ENCODE results near the gene ADGRF5. TPM values are rescaled to one million over a fixed set of nuclear protein-coding genes. Genes with fewer than 3 reads are reported as not detected.

Gene ADGRF5
- total and polyA plus RNA-seq, 4 experiments from 2014 or later, result not detected

DNA sequence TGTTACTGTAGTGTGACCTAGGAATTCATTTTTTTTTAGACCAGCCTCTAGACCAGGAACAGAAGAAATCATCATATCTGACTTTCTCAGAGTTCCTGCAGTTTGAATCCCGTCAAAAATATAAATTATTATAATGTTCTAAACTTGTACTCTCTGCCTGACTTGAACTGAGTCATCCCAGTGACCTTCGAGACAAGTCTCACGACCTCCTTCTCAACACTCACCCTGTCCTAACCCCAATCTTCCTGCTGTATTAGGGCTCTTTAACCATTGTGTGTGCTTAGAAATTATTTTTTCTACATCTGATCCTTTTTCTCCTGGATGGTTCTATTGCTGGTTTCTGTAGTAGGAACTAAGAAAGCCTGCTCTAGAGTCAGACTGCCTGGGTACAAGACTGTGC, 21.5 kb downstream of the ADGRF5 start:
- DNase-seq, result no peak
- no peaks in the 10 kb centered on the region for H3K9me3 ChIP-seq (ENCODE audit: control insufficient read depth in 1 of 2, low read length in 2 of 2)
- no peaks in the 10 kb centered on the region for H3K4me1 ChIP-seq (ENCODE audit: insufficient read depth, low read length)
- ChIA-PET POLR2A (ENCODE audit: partially characterized antibody) (no interaction called here), CTCF (ENCODE audit: partially characterized antibody) (no interaction called here)
- H3K4me3 ChIP-seq (ENCODE audit: low read length in 2 of 2), result no peak overlapping the region
- Mint-ChIP-seq H3K27ac (no peak overlapping the region), H3K4me3 (no peak overlapping the region), H3K27me3 (peaks cover 6 to 9% of the 10 kb centered on the region in 2 donors), H3K4me1 (no peaks in the 10 kb centered on the region), H3K9me3 (no peaks in the 10 kb centered on the region), H3K36me3 (no peaks in the 10 kb centered on the region)
- H3K36me3 ChIP-seq (ENCODE audit: insufficient read depth, low read length), result no peaks in the 10 kb centered on the region
- intact Hi-C loops (cut with micrococcal nuclease), result no loop called here
- no peak overlapping the region for H3K27ac ChIP-seq (ENCODE audit: low read depth, low read length)
- no peaks in the 10 kb centered on the region for H3K27me3 ChIP-seq (ENCODE audit: insufficient read depth, low read length)

DNA sequence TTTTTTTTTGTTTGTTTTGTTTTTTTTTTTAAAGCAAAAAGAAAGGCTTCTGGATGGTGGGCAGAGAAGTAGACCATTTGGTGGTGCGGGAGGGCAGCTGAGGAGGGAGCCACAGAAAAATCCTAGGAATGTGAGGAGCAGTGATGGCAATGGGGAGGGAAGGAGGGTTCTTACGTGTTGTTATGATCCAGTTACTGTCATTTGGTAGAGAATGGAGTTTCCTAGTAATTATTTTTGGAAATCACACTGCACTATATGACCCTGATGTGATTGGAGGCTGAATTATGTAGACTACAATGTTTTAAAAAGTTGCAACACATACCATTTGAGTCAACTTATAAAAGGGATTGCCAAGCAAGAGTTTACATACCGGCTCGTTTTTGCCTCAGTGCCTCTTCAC, 22.1 kb downstream of the ADGRF5 start:
- POLR2A ChIA-PET (ENCODE audit: partially characterized antibody), result no interaction called here
- Mint-ChIP-seq H3K9me3 (no peaks in the 10 kb centered on the region), H3K36me3 (no peaks in the 10 kb centered on the region), H3K27me3 (peaks cover 6 to 9% of the 10 kb centered on the region in 2 donors), H3K4me1 (no peaks in the 10 kb centered on the region), H3K4me3 (no peak overlapping the region), H3K27ac (no peak overlapping the region)
- CTCF ChIA-PET (ENCODE audit: partially characterized antibody), result no interaction called here
- intact Hi-C loops (cut with micrococcal nuclease), result no loop called here
- Histone ChIP-seq H3K4me1 (ENCODE audit: insufficient read depth, low read length) (no peaks in the 10 kb centered on the region), H3K27ac (ENCODE audit: low read depth, low read length) (no peak overlapping the region), H3K9me3 (ENCODE audit: control insufficient read depth in 1 of 2, low read length in 2 of 2) (no peaks in the 10 kb centered on the region), H3K27me3 (ENCODE audit: insufficient read depth, low read length) (no peaks in the 10 kb centered on the region), H3K36me3 (ENCODE audit: insufficient read depth, low read length) (no peaks in the 10 kb centered on the region), H3K4me3 (ENCODE audit: low read length in 2 of 2) (no peak overlapping the region)
- no peak for DNase-seq

DNA sequence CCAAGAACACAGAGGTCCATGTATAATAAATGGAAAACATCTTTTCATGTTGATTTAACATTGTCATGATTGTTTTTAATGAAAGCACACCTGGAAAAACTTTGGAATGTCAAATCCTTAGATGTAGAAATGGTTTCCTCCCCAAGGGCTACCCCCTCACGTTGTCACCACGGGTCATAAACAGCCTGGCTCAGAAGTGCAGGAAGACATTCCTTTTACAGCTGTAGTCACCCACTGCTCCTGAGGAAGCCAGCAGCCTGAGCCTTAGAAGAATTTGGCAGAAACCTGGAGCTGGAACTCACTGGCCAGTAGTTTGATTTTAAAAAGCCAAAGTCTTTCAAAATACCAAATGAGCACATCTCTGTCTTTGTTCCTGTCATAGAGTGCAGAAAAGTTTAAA, 23.7 kb downstream of the ADGRF5 start:
- Mint-ChIP-seq H3K4me3 (no peak overlapping the region), H3K36me3 (no peaks in the 10 kb centered on the region), H3K4me1 (no peaks in the 10 kb centered on the region), H3K9me3 (no peaks in the 10 kb centered on the region), H3K27me3 (peaks cover 5 to 9% of the 10 kb centered on the region in 2 donors), H3K27ac (no peak overlapping the region)
- H3K4me3 ChIP-seq (ENCODE audit: low read length in 2 of 2), result no peak overlapping the region
- H3K9me3 ChIP-seq (ENCODE audit: control insufficient read depth in 1 of 2, low read length in 2 of 2), result no peaks in the 10 kb centered on the region
- no peak for DNase-seq
- H3K27ac ChIP-seq (ENCODE audit: low read depth, low read length), result no peak overlapping the region
- H3K36me3 ChIP-seq (ENCODE audit: insufficient read depth, low read length), result no peaks in the 10 kb centered on the region
- ChIA-PET POLR2A (ENCODE audit: partially characterized antibody) (no interaction called here), CTCF (ENCODE audit: partially characterized antibody) (no interaction called here)
- no peaks in the 10 kb centered on the region for H3K27me3 ChIP-seq (ENCODE audit: insufficient read depth, low read length)
- H3K4me1 ChIP-seq (ENCODE audit: insufficient read depth, low read length), result no peaks in the 10 kb centered on the region
- intact Hi-C loops (cut with micrococcal nuclease), result no loop called here

DNA sequence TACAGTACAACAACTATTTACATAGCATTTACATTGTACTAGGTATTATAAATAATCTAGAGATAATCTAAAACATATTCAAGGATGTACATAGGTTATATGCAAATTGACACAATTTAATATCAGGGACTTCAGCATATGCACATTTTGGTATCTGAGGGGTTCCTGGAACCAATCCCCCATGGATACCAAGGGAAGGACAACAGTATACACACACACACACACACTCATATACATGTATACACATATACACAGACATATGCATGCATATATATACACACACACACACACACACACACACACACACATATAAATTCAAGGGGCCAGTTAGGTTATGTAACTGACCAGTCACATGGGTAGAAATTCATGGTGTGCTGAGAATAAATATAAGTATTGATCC, 24.9 kb downstream of the ADGRF5 start:
- H3K4me1 Mint-ChIP-seq, result no peaks in the 10 kb centered on the region
- no peaks in the 10 kb centered on the region for H3K4me1 ChIP-seq (ENCODE audit: insufficient read depth, low read length)
- H3K4me3 ChIP-seq (ENCODE audit: low read length in 2 of 2), result no peak overlapping the region
- H3K4me3 Mint-ChIP-seq, result no peak overlapping the region
- no peaks in the 10 kb centered on the region for H3K9me3 Mint-ChIP-seq
- H3K36me3 Mint-ChIP-seq, result no peaks in the 10 kb centered on the region
- no peaks in the 10 kb centered on the region for H3K9me3 ChIP-seq (ENCODE audit: control insufficient read depth in 1 of 2, low read length in 2 of 2)
- no peaks in the 10 kb centered on the region for H3K36me3 ChIP-seq (ENCODE audit: insufficient read depth, low read length)
- ChIA-PET CTCF (ENCODE audit: partially characterized antibody) (no interaction called here), POLR2A (ENCODE audit: partially characterized antibody) (no interaction called here)
- H3K27me3 ChIP-seq (ENCODE audit: insufficient read depth, low read length), result no peaks in the 10 kb centered on the region
- no peak overlapping the region for H3K27ac Mint-ChIP-seq
- no peak overlapping the region for H3K27ac ChIP-seq (ENCODE audit: low read depth, low read length)
- no peak for DNase-seq
- intact Hi-C loops (cut with micrococcal nuclease), result no loop called here
- peaks cover 4 to 5% of the 10 kb centered on the region in 2 donors for H3K27me3 Mint-ChIP-seq

DNA sequence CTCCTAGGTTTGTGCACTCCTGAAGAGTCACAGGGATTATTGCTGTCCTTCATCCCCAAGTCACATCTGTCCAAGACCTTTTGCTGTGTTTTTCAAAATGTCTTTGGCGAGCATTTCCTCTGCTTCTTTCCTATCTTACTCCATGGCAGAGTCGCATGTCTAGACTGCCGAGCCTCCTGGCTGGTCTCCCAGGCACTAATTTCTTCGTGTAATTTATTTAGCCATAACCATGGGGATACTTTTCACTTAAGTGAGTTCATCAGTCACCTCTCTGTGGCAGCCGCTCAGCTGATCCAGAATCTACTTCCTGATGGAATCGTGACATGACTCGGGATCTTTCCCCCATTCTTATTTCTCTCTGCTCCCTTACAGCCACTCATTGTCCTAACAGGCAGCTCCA, 25.8 kb downstream of the ADGRF5 start:
- DNase-seq, result no peak
- no peaks in the 10 kb centered on the region for H3K9me3 Mint-ChIP-seq
- intact Hi-C loops (cut with micrococcal nuclease), result no loop called here
- H3K27me3 Mint-ChIP-seq, result peaks cover 2 to 3% of the 10 kb centered on the region in 2 donors
- no peaks in the 10 kb centered on the region for H3K9me3 ChIP-seq (ENCODE audit: control insufficient read depth in 1 of 2, low read length in 2 of 2)
- ChIA-PET POLR2A (ENCODE audit: partially characterized antibody) (no interaction called here), CTCF (ENCODE audit: partially characterized antibody) (no interaction called here)
- H3K36me3 Mint-ChIP-seq, result no peaks in the 10 kb centered on the region
- no peaks in the 10 kb centered on the region for H3K36me3 ChIP-seq (ENCODE audit: insufficient read depth, low read length)
- no peak overlapping the region for H3K4me3 Mint-ChIP-seq
- H3K27ac Mint-ChIP-seq, result no peak overlapping the region
- H3K27me3 ChIP-seq (ENCODE audit: insufficient read depth, low read length), result no peaks in the 10 kb centered on the region
- no peaks in the 10 kb centered on the region for H3K4me1 Mint-ChIP-seq
- H3K4me1 ChIP-seq (ENCODE audit: insufficient read depth, low read length), result no peaks in the 10 kb centered on the region
- no peak overlapping the region for H3K4me3 ChIP-seq (ENCODE audit: low read length in 2 of 2)
- H3K27ac ChIP-seq (ENCODE audit: low read depth, low read length), result no peak overlapping the region

DNA sequence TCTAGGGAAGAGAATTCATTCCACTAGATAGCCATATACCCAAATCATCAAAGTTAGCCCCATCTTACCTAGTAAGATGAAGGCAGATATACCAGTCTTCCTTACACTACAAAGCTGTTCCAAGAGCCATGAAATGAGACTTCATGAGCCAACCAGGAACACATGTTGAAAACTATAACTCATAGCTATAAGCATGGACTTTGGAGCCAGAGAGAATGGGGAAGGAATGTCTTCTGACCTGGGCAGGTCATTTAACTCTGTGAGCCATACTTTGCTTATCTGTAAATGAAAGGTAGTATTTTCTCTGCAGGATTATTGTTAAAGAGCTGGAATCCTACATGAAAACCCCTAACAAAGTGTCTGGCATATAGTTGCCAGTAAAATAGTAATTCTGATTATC, 27.3 kb downstream of the ADGRF5 start:
- no peaks in the 10 kb centered on the region for H3K36me3 Mint-ChIP-seq
- Histone ChIP-seq H3K36me3 (ENCODE audit: insufficient read depth, low read length) (no peaks in the 10 kb centered on the region), H3K4me3 (ENCODE audit: low read length in 2 of 2) (no peak overlapping the region), H3K27me3 (ENCODE audit: insufficient read depth, low read length) (no peaks in the 10 kb centered on the region), H3K27ac (ENCODE audit: low read depth, low read length) (no peak overlapping the region), H3K4me1 (ENCODE audit: insufficient read depth, low read length) (no peaks in the 10 kb centered on the region), H3K9me3 (ENCODE audit: control insufficient read depth in 1 of 2, low read length in 2 of 2) (no peaks in the 10 kb centered on the region)
- H3K27ac Mint-ChIP-seq, result no peak overlapping the region
- ChIA-PET POLR2A (ENCODE audit: partially characterized antibody) (no interaction called here), CTCF (ENCODE audit: partially characterized antibody) (no interaction called here)
- no peak for DNase-seq
- H3K9me3 Mint-ChIP-seq, result no peaks in the 10 kb centered on the region
- H3K27me3 Mint-ChIP-seq, result peaks cover 2 to 3% of the 10 kb centered on the region in 2 donors
- H3K4me3 Mint-ChIP-seq, result no peak overlapping the region
- no peaks in the 10 kb centered on the region for H3K4me1 Mint-ChIP-seq
- intact Hi-C loops (cut with micrococcal nuclease), result no loop called here

DNA sequence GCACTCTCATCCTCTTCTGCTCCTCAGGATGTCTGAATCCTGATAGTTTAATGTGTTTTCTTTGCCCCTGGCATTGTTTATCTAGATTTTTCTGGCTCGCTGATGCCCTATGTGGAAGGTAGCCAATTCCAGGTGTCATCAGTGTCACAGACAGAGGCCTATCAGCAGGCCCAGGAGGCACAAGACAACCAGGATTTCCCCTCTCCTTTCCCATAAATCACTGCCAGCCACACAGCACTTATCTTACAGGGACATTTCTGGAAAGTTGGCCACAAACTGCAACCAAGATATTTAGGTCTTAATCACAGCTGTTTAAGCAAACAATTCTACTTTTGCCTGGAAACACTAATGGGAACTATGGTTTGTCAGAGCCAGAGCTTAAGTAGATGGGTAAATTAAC, 28.1 kb downstream of the ADGRF5 start:
- intact Hi-C loops (cut with micrococcal nuclease), result no loop called here
- no peaks in the 10 kb centered on the region for H3K27me3 ChIP-seq (ENCODE audit: insufficient read depth, low read length)
- peaks cover 2 to 3% of the 10 kb centered on the region in 2 donors for H3K27me3 Mint-ChIP-seq
- H3K9me3 ChIP-seq (ENCODE audit: control insufficient read depth in 1 of 2, low read length in 2 of 2), result no peaks in the 10 kb centered on the region
- H3K4me1 ChIP-seq (ENCODE audit: insufficient read depth, low read length), result no peaks in the 10 kb centered on the region
- no peaks in the 10 kb centered on the region for H3K36me3 Mint-ChIP-seq
- H3K9me3 Mint-ChIP-seq, result no peaks in the 10 kb centered on the region
- no peak overlapping the region for H3K27ac Mint-ChIP-seq
- CTCF ChIA-PET (ENCODE audit: partially characterized antibody), result no interaction called here
- POLR2A ChIA-PET (ENCODE audit: partially characterized antibody), result no interaction called here
- no peaks in the 10 kb centered on the region for H3K4me1 Mint-ChIP-seq
- DNase-seq, result no peak
- no peaks in the 10 kb centered on the region for H3K36me3 ChIP-seq (ENCODE audit: insufficient read depth, low read length)
- no peak overlapping the region for H3K4me3 ChIP-seq (ENCODE audit: low read length in 2 of 2)
- no peak overlapping the region for H3K27ac ChIP-seq (ENCODE audit: low read depth, low read length)
- no peak overlapping the region for H3K4me3 Mint-ChIP-seq

DNA sequence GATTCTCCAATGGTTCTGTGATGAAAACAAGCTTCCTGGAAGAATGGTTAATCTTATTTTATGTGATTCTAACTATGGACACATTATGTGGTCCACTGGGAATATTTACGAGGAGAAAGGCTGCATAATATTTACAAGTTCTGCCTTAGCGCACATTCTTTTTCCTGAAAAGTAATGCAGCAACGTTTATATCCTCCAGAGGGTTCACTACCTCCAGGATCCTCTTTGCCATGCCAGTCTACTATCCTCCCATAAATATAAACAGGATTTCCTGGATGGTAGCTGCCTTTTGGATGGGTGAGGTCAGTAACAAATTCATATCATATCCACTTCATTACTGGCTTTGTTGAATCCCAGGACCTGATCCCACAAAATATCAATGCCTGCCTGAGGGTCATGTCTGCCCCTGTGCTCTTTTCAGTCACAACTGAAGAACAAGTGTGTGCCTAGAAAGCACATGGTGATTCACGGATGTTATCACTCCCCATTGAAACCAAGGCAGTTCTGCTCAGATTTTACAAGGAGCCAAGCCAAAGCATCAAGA, 30.4 kb downstream of the ADGRF5 start:
- intact Hi-C loops (cut with micrococcal nuclease), result no loop called here
- Histone ChIP-seq H3K4me1 (ENCODE audit: insufficient read depth, low read length) (no peaks in the 10 kb centered on the region), H3K4me3 (ENCODE audit: low read length in 2 of 2) (no peak overlapping the region), H3K9me3 (ENCODE audit: control insufficient read depth in 1 of 2, low read length in 2 of 2) (no peaks in the 10 kb centered on the region), H3K27me3 (ENCODE audit: insufficient read depth, low read length) (no peaks in the 10 kb centered on the region), H3K27ac (ENCODE audit: low read depth, low read length) (no peak overlapping the region), H3K36me3 (ENCODE audit: insufficient read depth, low read length) (no peaks in the 10 kb centered on the region)
- ChIA-PET CTCF (ENCODE audit: partially characterized antibody) (no interaction called here), POLR2A (ENCODE audit: partially characterized antibody) (no interaction called here)
- Mint-ChIP-seq H3K4me1 (no peaks in the 10 kb centered on the region), H3K36me3 (no peaks in the 10 kb centered on the region), H3K4me3 (no peak overlapping the region), H3K27me3 (no peaks in the 10 kb centered on the region), H3K27ac (no peak overlapping the region), H3K9me3 (no peaks in the 10 kb centered on the region)
- DNase-seq, result no peak

All from CD4-positive, alpha-beta memory T cell (primary cell).